MV-4-11 (cell line): ENCODE measurements around the gene DHRS13.
"Not testable (repeated sequence)": the region's sequence is repeated elsewhere in the genome, so short reads cannot be mapped to it uniquely, and the experiment has no call there.

Source experiments
- DNase-seq: peaks from one replicate; lab custom pipeline; 2025; lab: John Stamatoyannopoulos, UW

The DHRS13 gene

DNA sequence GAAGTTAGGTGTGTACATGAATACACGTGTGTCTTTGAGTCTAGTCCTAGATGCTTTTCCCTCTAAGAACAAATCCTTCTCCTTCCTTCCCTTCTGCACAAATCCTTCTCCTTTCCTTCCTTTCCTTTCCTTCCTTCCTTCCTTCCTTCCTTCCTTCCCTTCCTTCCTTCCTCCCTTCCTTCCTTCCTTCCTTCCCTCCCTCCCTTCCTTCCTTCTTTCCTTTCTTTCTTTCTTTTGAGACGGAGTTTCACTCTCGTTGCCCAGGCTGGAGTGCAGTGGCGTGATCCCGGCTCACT is 615 bp upstream of the DHRS13 start:
- DNase-seq = not testable (repeated sequence)

DNA sequence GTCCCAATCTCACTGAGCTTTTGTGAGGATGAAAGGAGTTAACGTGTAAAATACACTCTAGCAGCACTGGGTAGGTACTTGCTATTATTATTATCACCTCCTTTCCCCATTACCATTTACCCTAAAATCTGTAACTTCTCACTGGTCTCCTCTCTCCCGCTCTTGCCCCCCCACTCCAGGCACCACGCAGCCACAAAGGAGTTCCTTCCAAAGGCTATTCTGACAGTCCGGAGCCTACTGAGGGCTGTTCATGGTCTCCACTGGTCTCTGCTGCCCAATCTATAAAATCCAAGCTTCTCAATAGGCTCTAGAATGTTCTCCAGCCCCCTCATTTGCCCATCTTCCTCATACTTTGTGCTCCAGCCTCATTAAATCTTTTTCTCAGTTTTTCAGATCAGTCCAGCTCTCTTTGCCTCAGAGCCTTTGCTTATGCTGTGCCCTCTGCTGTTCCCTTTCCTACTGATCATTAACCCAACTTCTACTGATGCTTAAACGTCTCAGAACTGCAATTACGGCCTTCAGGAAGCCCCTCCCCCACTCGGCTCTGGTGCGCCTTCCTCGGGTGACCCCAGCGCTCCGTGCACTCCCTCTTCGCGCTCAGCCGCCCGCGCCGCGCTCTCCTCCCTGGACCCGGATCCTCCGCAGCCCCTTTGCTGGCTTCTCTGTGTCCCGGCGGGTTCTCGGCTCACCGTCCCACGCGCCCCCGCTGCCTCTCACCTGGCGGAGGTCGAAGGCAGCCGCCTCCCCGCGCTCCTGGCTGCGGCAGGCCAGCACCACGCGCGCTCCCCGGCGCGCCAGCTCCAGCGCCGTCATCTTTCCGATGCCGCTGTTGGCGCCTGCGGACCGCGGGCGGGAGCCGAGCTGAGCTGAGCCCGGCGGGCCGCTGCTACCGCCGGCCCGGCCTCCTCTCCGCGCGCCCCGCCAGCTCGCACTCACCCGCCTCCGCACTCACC is 737 bp downstream of the DHRS13 start:
- DNase-seq = peak; percentile 32

DNA sequence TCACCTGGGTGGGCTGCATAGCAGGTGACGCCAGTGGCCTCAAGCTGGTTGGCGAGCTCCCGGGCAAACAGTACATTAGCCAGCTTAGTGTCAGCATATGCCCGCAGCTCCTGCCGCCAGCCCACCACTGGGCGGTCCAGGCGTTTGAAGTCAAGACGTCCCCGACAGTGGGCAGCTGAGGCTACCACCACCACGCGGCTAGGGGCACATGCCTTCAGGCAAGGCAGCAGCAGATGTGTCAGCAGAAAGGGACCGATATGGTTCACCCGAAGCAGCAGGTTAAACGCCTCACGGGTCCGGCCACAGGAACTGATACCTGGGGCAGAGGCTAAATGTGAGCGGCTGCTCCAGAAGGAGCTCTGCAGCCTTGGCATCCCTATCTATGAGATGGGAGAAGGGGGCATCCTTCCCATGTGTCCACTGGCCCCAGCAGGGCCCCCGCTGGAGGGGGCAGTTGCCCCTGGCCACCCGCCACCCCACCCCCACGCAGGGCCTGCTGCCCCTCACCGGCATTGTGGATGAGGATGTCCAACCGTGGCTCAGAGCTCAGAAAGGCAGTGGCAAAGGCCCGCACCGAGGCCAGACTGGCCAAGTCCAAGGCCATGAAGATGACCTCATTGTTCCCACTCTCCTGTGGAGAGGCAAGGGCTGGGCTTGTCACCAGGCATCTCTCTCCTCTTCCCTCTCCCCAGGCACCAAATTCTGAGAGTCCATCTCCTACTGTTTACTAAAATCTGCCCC is 1.7 kb downstream of the DHRS13 start:
- no peak for DNase-seq

DNA sequence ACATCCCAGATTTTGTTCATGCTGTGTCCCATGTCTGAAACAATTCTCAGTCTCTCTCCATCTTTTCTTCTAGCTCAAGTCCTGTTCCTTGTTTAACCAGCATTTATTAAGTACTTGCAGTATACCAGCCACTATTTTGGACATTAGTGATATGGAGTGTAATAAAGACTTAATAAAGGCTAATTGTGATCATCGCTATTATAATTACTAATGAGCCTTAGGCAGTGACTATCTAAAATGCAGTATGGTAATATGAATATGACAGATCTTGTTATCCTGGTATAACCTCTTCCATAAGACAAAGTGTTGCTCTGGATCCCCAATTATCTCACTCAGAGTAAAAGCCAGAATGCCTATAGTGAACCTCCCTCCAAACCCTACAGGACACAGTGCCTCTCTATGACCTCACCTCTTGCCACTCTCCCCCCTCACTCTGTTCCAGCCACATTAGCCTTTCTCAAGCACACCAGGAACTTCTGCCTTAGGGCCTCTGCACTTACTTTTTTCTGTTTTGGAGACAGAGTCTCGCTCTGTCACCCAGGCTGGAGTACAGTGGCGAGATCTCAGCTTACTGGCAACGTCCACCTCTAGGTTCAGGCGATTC is 3.6 kb downstream of the DHRS13 start:
- DNase-seq = no peak

DNA sequence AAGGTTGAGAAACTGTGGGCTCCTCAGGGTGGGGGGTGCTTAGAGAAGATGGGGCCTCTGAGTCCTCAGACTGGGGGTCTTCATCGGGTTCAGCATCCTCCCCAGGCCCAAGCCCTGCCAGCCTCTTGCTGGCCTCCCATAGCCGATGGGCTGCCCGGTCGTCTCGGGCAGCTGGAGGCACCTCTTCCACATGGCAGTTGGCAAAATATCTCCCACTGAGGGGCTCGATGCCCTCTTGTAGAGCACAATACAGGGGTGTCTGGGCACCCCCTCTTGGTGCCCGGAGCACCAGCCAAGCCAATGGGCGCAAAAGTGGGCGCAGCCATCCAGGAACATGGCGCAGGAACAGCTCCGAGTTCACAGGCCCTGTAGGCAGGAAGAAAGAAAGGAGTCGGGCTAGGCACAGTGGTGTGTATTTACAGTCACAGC is 4.3 kb downstream of the DHRS13 start:
- no peak for DNase-seq

DNA sequence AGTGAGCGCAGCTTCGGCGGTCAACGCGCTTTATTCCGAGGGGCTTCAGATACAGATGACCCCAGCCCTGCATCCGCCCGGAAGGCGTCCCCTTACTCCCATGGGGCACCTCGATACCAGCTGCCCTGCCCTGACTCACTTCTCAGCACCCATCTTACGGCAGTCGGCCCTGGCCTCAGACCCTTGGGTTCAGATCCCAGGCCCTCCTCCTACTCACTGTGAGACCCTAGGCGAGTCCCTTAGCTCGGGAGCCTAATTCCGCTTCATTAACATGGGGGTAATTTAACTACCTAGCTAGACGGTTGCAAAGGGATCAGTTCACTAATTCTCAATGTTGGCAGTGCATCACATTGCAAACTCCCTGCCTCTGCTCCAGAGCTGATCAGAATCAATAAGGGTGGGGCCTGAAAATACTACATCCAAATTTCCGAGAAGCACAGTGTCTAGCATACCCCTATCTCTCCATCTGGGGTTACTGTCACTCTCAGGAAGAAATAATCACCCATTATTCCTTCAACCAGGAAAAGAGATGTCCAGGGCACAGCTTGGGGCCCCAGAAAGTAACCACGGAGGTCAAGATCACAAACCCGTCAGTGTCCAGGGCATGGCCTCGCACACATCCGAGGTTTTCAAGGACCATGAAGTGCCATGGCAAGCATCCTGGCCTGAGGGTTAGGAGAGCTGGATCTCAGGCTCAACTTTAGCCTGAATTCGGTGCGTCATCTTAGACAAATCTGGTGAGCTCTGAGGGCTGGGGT is 4.9 kb downstream of the DHRS13 start:
- no peak for DNase-seq

DNA sequence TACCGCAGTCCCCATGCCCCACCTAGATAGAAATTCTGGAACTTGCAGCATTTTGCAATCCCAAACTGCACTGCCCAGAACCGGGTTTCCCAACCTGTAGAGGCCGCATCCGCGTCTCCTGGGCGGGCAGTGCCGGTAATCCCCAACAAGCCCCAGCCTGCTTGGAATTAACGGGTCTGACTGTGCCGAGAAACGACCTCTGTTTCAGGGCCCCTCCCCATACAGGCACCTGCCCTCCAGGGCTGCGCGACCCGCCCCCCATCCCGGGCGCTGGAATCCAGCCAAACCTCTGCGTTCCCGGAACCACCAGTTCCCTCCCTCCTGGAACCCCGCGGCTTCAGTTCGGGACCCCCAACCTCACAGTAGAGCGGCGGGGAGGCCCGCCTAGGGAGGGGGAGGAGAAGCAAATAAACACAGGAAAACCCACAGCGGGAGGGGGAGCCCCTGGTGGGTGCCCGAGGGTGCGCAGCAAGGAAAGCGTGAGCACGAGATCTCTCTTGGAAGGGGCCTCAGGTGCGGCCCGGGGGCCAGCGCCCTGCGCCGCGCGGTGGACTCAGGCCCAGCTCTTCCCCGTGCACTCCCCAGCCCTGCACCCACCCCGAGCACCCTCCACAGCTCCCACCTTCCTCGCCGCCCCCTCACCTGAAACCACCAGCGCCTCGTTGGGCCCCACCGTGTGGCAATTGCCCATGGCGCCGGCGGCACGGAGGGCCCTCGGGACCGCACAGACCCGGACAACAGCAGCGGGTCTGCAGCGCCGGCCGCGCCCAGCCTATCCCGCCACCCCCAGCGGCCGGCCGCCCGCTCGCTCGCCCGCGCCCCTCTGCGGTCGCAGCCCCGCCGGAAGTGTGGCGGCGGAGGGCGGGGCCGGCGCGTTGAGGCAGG is 5.8 kb downstream of the DHRS13 start, which contains the start of gene FLOT2:
TSS of gene FLOT2 (minus strand) at position 850 of the 885 bp plus-strand sequence. CDS start at position 691, 159 bp downstream.
- DNase-seq = peak; percentile 38

DNA sequence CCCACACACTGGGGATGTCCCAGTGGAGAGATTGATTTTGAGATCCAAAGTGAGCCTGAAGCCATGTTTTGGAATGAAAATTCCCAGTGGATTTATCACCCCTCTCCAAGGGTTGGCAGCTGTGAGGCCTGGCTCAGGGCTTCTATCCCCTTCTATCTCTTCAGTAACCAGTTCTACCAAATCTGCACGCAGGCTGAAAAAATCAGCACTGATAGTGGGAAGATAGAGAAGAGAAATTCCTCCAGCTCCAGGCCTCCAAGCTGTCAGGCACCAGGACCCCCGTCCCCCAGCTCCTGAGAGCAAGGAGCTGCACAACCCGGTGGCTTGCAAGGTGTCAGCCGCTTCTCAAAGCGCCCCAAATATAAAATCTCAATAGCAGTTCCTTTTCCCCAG is 6.4 kb downstream of the DHRS13 start:
- no peak for DNase-seq

DNA sequence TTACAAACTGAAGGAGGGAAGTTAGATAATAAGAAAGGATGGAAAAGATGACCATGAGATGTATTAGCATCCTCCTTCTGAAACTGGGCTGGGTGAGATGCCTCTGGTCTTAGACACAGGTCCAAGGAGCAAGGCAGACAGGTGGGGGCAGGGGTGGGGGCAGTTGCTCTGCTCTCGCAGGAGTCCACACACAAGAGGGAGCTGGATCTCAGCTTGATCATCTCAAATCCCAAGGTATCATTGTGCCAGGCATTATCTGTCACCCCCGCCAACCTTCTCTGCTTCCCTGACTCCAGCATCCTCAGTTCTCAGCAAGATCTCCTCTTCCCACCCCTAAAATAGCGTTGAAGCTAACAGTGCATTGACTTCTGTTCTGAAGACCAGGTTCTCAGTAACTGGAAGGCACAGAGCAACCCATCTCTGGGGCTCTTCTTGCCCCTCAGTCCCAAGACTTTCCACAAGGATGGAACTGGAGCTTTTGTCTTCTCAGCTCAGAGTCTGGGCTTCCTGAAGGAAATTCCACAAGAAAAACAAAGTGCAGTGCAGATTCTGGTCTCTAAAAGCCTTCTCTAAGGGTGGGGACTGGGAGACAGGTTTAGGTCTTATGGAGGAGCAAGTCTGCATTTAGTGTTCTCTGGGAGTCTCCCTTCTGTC is 7.0 kb downstream of the DHRS13 start:
- no peak for DNase-seq

DNA sequence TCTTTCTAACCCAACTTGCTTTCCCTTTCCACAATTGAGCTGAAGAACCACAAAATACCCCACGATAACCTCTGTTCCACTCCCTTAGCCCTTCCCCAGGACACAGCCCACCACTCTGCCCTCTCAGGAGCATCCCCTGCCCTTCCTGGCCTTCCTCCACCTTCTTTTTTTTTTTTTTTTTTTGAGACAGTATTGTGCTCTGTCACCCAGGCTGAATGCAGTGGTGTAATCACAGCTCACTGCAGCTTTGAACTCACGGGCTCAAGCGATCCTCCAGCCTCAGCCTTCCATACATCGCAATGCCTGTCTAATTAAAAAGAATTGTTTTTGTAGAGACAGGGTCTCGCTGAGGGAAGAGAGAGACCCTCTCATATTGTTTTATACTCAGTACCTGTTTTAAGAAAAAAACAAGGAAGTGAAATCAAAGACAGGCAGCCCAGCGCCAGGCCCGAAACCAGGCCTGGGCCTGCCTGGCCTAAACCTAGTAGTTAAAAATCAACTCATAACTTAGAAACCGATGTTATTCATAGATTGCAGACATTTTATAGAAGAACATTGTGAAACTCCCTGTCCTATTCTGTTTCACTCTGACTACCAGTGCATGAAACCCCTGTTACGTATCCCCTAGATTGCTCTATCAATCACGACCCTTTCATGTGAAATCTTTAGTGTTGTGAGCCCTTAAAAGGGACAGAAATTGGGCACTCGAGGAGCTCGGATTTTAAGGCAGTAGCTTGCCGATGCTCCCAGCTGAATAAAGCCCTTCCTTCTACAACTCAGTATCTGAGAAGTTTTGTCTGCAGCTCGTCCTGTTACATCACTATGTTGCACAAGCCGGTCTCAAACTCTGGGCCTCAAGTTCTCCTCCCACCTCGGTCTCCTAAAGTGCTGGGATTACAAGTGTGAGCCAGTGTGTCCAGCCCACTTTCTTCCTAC is 9.4 kb downstream of the DHRS13 start:
- peak; percentile 81 for DNase-seq

DNA sequence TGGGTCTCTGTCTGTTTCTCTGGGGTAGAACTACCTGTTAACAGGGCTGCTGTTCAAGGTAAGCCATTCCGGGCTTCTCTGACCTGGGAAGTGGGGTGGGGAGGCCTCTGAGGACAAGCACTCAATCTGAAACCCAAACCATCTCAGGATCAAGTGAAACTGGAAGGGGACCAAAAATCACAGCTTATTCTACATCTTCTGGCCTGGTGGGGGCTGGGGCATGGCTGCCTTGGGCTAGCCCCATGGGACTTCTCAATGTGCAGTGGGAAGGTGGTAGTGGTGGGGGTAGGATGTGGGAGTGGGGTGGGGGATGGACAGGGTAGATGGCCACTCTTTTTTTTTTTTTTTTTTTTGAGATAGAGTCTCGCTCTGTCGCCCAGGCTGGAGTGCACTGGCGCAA is 10.9 kb downstream of the DHRS13 start:
- DNase-seq = no peak

DNA sequence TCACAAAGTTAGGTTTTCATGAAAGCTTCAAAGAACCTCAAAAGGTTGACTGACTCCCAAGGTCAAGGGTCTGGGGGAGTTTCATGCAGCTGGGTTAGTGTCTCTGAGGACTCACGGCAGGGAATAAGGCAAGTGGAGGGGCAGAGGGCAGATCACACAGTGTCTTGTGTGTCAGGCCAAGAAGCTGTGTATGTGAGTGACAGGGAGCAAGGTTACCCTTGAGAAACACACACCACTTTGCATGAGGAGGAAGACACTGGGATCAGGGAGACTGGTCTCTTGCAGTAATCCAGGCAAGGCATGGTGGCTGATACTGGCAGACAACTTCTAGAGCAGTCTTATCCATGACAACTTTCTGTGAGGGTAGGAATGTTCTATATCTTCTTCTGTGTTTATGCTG is 11.7 kb downstream of the DHRS13 start:
- no peak for DNase-seq

DNA sequence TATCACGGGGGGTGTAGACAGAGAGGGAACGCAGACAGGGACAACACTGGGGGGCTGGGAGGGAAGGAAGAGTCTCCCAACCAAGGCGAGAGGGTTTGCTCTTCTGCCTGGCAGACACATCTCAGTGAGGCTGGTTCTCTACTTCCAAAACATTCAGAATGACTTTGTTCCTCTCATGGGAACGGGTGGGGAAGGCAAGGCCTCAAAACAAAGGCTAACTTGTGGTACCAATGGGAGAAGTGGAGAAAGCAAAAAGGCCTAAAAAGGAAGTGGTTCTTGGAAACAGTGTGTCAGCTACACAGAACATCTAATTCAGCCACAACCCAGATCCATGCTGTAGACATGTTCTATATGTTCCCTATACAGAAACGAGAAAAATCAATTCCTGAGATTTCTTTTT is 12.9 kb downstream of the DHRS13 start:
- DNase-seq = peak; percentile 93

DNA sequence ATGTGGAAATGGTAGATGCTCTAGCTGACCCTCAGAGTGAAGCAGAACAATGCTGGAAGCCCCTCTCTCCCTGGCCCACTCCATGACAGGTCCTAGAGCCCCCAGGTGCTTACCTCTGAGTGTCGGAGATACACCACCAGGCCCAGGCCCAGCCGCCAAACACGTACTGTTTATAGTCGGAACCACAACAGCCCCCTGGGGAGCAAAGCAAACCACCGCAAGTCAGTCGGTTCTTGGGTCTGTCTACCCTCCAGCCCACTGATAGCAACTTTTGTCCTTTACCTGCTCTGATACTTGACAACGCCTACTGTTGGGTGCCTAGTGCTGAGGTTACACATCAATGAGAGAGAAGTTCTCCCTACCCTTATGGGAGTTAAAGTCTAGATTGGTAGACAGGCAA is 14.0 kb downstream of the DHRS13 start:
- no peak for DNase-seq

DNA sequence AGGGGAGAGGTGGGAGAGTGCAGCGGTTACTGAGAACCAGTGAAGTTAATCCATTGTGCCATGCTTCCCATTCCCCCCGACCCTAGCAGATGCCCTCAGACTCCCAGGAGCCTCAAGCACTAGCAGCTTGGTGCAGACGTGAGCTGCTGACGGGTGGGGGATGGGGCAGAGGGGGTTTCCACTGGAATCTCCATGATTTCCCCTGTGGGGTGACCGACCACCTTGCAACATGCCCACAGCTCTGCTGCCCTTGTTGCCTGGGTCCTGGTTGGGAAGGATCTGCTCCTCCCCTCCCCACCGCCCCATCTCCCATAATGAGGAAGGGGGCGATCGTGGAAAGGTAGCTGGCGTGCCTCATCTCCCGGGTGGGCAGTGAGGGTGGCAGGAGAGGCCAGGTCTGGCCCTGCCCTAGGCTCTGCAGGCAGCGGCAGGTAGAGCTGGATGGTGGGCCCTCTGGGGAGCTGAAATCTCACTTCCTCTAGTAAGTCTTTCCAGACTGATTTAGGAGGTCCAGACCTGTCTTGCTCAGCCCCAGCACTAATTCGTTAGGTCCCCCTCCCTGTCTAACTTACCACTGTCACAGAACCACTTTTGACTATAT is 14.9 kb downstream of the DHRS13 start:
- no peak for DNase-seq

DNA sequence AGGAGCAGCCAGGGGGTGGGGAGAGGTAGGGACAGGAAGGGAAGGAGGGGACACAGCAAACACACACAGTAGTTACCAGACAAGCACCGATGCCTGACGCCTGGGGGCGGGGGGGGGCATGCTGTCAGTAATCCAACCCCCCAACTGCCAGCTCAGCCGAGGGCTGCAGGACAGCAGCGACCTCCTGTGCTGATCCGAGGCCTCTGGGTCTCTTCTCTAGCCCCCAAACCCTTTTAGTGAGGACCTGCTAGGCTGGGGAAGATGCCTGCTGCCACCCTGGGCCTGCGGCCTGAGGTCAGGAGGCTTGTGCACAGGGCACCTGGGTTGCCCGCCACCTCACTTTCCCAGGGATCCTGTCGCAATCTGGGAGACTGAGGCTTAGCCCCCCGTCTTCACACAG is 16.9 kb downstream of the DHRS13 start:
- no peak for DNase-seq

DNA sequence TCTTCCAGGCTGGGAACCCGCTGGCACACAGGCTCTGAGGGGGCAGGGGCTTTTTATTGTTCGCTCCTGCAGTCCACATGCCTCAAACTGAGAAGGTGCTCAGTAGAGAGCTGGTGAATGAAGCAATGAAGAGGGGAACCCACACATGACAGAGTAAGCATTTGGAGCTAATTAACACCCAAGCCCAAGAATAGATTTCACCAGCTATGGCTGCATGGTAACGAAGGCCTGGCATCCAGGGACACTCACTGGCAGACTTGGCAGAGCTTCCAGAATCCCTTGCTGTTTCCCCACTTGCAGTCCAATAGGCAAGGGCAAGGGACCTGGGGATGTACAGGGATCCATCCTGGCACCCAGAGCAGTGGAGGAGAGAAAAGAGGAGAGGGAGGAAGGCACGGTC is 17.5 kb downstream of the DHRS13 start:
- no peak for DNase-seq

DNA sequence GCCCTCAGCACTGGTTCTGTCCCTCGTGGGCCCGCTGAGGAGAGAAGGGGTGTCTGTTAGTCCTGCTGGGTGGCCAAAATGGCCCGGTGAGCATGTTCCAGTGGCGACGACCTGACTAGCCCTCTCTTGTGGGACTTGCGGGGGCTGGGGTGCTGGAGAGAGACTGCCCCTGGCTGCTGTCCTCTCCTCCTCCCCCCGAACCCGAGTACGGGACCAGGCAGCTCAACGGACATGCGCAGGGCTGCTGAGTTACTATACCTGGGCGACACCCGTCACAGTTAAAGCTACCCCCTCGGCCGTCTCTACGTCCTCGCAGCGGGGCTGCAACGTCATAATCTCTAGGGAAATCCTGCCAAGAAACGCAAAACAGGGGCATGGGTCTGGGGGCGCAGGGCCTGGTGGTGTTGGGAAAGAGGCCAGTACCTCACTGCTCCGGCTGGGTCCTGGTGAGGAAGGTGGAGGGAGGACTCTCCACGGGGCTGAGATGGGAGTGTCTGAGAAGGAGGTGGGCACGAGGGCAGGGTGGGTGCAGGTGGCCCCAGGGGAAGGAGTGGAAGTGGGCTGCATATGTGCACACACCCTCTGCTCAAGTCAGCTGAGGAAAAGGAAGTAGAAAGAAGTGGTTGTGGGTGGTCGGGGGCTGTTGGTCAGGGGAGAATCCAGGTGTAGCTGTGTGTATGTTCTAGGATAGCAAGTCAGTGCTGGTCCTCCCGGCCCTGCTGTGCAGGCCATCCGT is 18.7 kb downstream of the DHRS13 start:
- DNase-seq = no peak
